Keratinocyte (primary cell): Measurements from ENCODE around the gene MAGI2. TPM values are rescaled to one million over a fixed set of nuclear protein-coding genes. Genes with fewer than 3 reads are reported as not detected.

Experiments
- DNase-seq: peaks from one replicate; pipeline ENCODE4 v3.0.0-alpha.2; 2011; ENCODE audit warnings: low read depth, missing footprints, low spot score
- FAIRE-seq: peaks from 2 replicates; lab custom pipeline; 2011; peaks lifted over from hg19 to GRCh38; lab: Jason Lieb, UNC
- H2AFZ ChIP-seq: 2 replicates; pipeline ENCODE4 v1.6.0; 2012; ENCODE audit warnings: low read length, control low read depth, inconsistent platforms; ENCODE audit not compliant: control insufficient read depth
- H3K27ac ChIP-seq: 2 replicates; pipeline ENCODE4 v1.5.1; 2011; ENCODE audit warnings: low read length; ENCODE audit not compliant: control insufficient read depth, insufficient read depth
- H3K27me3 ChIP-seq: 3 replicates; pipeline ENCODE4 v1.6.0; 2011; ENCODE audit warnings: low read length; ENCODE audit not compliant: control insufficient read depth, insufficient read depth; ENCODE audit errors: extremely low read depth
- H3K36me3 ChIP-seq, 2 experiments: 2 replicates in 1 of 2; 3 replicates in 1 of 2; pipeline ENCODE4 v1.5.1; 2011; ENCODE audit warnings: low read length in 2 of 2, mild to moderate bottlenecking in 1 of 2; ENCODE audit not compliant: control insufficient read depth in 2 of 2, insufficient read depth in 2 of 2; ENCODE audit errors: extremely low read depth in 1 of 2
- H3K4me1 ChIP-seq: 3 replicates; pipeline ENCODE4 v1.5.1; 2011; ENCODE audit warnings: low read length; ENCODE audit not compliant: control insufficient read depth, insufficient read depth; ENCODE audit errors: extremely low read depth
- H3K4me2 ChIP-seq: 3 replicates; pipeline ENCODE4 v1.6.0; 2011; ENCODE audit warnings: low read depth, low read length; ENCODE audit not compliant: control insufficient read depth, insufficient read depth; ENCODE audit errors: extremely low read depth
- H3K4me3 ChIP-seq, 3 experiments: fragments of 200-600 bp in 1 of 3; sonication (generic) in 1 of 3; 2 replicates in 2 of 3; 3 replicates in 1 of 3; pipeline ENCODE4 v1.5.1; 2011 to 2016; ENCODE audit warnings: low read length in 3 of 3, mild to moderate bottlenecking in 3 of 3, control low read depth in 2 of 3, inconsistent platforms in 1 of 3, low read depth in 1 of 3, mixed read lengths in 1 of 3, mixed run types in 1 of 3, moderate library complexity in 1 of 3; ENCODE audit not compliant: control insufficient read depth in 2 of 3, insufficient read depth in 2 of 3; ENCODE audit errors: extremely low read depth in 1 of 3
- H3K79me2 ChIP-seq: 2 replicates; pipeline ENCODE4 v1.6.0; 2012; ENCODE audit warnings: low read length; ENCODE audit not compliant: control insufficient read depth, insufficient read depth
- H3K9ac ChIP-seq: 3 replicates; pipeline ENCODE4 v1.6.0; 2011; ENCODE audit warnings: low read length; ENCODE audit not compliant: control insufficient read depth, insufficient read depth; ENCODE audit errors: extremely low read depth
- H3K9me1 ChIP-seq: 3 replicates; pipeline ENCODE4 v1.6.0; 2011; ENCODE audit warnings: low read length; ENCODE audit not compliant: control insufficient read depth, insufficient read depth; ENCODE audit errors: extremely low read depth
- H3K9me3 ChIP-seq: 2 replicates; pipeline ENCODE4 v1.5.1; 2012; ENCODE audit warnings: low read depth, low read length; ENCODE audit not compliant: control insufficient read depth
- H4K20me1 ChIP-seq: 3 replicates; pipeline ENCODE4 v1.6.0; 2011; ENCODE audit warnings: low read length; ENCODE audit not compliant: control insufficient read depth, insufficient read depth; ENCODE audit errors: extremely low read depth
- CTCF ChIP-seq, 3 experiments: IDR thresholded peaks in 1 of 3; conservative IDR thresholded peaks in 1 of 3; optimal IDR thresholded peaks in 1 of 3; 2 replicates in 2 of 3; 3 replicates in 1 of 3; pipeline versions ENCODE3 to v1.5.1; 2011; ENCODE audit warnings: low read length in 3 of 3, mild to moderate bottlenecking in 3 of 3, moderate library complexity in 2 of 3, control low read depth in 1 of 3, inconsistent platforms in 1 of 3; ENCODE audit not compliant: insufficient read depth in 2 of 3; ENCODE audit errors: extremely low read depth in 1 of 3
- EZH2 ChIP-seq: IDR thresholded peaks from one replicate; pipeline ENCODE4 v1.6.1; 2012; ENCODE audit warnings: inconsistent platforms, mild to moderate bottlenecking, low read length, moderate library complexity
- dilution Hi-C: fragments of 300-500 bp; cut with MboI; formaldehyde crosslinking; loops from one replicate; pipeline ENCODE4 v1.7.0; 2020; ENCODE audit warnings: low sequenced_read_pairs; ENCODE audit not compliant: extremely low pct_ligation_motif_present
- polyA plus RNA-seq, 5 experiments: library from polyadenylated mRNA; depleted of rRNA in 3 of 5; stranded (reverse) in 3 of 5; stranded (forward) in 1 of 5; unstranded in 1 of 5; fragments of >200 nt; gene quantifications; 1 replicate in 1 of 5; 2 replicates in 3 of 5; 3 replicates in 1 of 5; pipeline versions ENCODE4 v1.2.1 to v1.2.3, GENCODE V29; 2011 to 2012; ENCODE audit warnings: missing spikeins in 2 of 5, low read depth in 1 of 5, low replicate concordance in 1 of 5

MAGI2 gene
- polyA plus RNA-seq, 1 donor (not counting 4 experiments of a cell fraction or from before 2014, with no cell fraction given) = 0.07 TPM

GRCh38 chr7:79341902-79342301, 111.6 kb downstream of the MAGI2 start:
- Histone ChIP-seq H3K4me2 (no peak overlapping the region), H3K9me1 (no peaks in the 10 kb centered on the region), H3K4me3 (no peak overlapping the region), H3K4me1 (no peaks in the 10 kb centered on the region), H3K79me2 (no peaks in the 10 kb centered on the region), H3K9me3 (no peaks in the 10 kb centered on the region), H2AFZ (no peak overlapping the region), H3K36me3 (no peaks in the 10 kb centered on the region), H3K27ac (no peak overlapping the region), H3K27me3 (no peaks in the 10 kb centered on the region), H4K20me1 (no peaks in the 10 kb centered on the region), H3K9ac (no peak overlapping the region)
- FAIRE-seq (no peak), DNase-seq (no peak)
- TF ChIP-seq EZH2 (no peak), CTCF (optimal IDR thresholded peaks at IDR 0.05 in 1 of 3, IDR thresholded peaks at IDR 0.05 in 1 of 3, conservative IDR thresholded peaks at IDR 0.05 in 1 of 3; ENCODE audit: extremely low read depth in 1 of 3, insufficient read depth in 2 of 3, low read length in 3 of 3) (no peak)
- dilution Hi-C loops = no loop called here

- Histone ChIP-seq H3K27me3 (no peaks in the 10 kb centered on the region), H3K9me3 (no peaks in the 10 kb centered on the region), H3K36me3 (no peaks in the 10 kb centered on the region), H3K4me1 (no peaks in the 10 kb centered on the region), H4K20me1 (no peaks in the 10 kb centered on the region), H2AFZ (no peak overlapping the region), H3K27ac (no peak overlapping the region), H3K4me2 (no peak overlapping the region), H3K79me2 (no peaks in the 10 kb centered on the region), H3K9ac (no peak overlapping the region), H3K4me3 (no peak overlapping the region), H3K9me1 (no peaks in the 10 kb centered on the region)
- DNase-seq (no peak), FAIRE-seq (no peak)
- dilution Hi-C loops = no loop called here
- TF ChIP-seq EZH2 (no peak), CTCF (optimal IDR thresholded peaks at IDR 0.05 in 1 of 3, IDR thresholded peaks at IDR 0.05 in 1 of 3, conservative IDR thresholded peaks at IDR 0.05 in 1 of 3; ENCODE audit: extremely low read depth in 1 of 3, insufficient read depth in 2 of 3, low read length in 3 of 3) (no peak)
Measured at GRCh38 chr7:79340212-79340611, 113.3 kb downstream of the MAGI2 start.
